HG02678 (cell line): ENCODE data around the gene TRABD2B.

Experiments
- ATAC-seq: cut with Tn5 transposase; IDR thresholded peaks from one replicate; pipeline ENCODE4 v1.9.1; 2021; ENCODE audit warnings: mild to moderate bottlenecking, moderate library complexity; ENCODE audit not compliant: unreplicated experiment

Gene TRABD2B

DNA sequence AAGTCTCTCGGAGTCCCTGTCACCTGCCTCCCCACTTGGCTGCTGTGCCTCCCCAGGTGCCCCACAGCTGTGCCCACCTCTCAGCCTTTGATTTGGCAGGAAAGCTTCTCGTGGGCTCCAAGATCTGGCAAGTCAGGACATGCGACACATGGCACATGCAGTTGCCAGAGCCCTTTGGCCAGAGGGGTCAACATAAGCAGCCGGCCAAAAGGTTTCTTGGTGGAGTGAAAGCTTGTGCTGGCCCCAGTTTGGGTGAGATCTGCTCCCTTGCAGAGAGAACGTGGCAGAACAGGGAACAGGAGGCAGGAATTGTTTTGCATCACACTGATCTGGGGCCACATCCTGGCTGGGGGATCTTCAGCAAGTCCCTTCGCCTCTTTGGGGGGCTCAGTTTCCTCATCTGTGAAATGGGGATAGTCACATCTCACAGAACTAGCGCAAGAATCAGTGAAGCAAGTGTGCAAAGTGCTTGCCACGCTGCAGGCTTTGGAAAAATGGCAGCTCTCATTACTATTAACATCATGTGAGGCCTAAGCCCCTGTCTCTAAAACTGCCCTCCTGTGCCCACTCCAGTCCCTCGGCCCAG, 232.6 kb downstream of the TRABD2B start:
- ATAC-seq = no peak

DNA sequence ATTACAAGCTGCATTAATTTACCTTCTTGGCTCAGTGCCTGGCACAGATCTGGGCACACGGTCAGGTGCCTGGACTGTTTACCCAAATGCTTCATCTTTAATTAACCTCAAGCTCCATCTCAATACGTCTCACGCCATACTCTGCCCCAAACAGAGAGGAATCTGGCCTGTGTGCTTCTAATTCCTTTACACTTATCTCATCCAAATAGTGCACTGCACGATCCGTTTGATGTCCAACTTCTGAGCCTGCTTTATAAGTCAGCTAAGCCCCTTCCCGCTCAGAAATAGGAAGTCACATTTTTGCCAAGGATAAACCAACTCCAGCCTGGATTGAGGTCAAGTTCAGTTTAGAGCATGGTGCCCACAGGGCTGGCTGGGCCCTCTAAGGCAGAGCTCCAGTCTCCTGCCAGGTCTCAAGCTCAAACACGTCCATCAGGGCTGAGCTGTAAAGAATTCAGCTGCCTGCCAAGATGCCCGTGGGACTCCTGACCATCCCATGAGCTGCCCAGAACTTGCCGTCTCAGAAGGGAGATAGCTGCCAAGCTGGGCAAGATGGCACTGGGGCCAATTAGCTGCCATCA, 233.5 kb downstream of the TRABD2B start:
- no peak for ATAC-seq

DNA sequence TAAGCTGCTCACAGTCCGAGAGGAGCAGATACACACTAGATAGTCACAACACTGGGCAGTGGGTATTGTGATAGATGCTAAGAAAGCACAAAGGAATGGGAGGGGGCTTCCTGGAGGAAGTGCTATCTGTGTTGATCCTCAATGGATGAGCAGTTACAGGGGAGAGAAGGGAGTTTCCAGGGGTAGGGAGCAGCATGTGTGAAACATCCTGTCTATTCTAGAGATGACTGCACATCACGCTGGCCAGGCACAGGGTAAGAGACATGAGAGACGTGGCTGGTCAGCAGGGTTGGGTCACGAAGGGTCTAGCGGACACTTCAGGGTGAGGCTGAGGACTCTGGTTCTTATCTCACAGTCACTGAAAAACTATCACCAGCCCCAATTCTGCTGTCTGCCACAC, 235.2 kb downstream of the TRABD2B start:
- no peak for ATAC-seq

DNA sequence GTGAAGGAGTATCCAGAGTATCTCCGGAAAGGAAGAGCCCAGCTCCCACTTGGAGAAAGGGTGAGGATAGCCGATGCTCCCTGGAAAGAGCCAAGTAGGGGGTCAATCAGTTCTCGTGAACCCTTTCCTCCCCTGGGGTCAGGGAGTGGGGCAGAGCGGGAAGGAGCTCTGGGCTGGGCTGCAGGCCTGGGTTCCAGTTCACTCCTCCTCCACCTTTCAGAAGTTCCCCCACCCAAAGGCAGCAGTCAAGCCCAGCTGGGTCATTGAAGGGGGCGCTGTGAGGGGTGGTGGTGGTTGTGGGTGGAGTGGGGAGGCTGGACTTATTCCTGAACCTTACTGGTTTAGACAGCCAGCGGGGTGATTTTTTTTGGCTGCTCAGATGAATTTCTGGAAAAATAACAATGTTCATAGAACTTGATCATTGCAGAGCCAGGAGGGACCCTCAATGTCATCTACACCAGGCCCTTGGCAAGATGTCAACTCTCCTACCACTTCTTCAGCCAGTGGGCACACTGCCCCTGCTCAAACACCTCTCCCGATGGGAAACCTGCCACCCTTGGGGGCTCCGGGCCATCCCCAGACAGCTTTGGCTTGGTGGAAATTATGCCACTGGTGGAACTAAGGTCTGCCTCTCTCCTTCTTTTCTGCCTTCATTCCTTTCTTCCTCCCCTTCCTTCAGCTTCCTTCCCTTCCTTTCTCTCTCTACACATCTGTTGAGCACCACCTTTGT, 235.8 kb downstream of the TRABD2B start:
- no peak for ATAC-seq

DNA sequence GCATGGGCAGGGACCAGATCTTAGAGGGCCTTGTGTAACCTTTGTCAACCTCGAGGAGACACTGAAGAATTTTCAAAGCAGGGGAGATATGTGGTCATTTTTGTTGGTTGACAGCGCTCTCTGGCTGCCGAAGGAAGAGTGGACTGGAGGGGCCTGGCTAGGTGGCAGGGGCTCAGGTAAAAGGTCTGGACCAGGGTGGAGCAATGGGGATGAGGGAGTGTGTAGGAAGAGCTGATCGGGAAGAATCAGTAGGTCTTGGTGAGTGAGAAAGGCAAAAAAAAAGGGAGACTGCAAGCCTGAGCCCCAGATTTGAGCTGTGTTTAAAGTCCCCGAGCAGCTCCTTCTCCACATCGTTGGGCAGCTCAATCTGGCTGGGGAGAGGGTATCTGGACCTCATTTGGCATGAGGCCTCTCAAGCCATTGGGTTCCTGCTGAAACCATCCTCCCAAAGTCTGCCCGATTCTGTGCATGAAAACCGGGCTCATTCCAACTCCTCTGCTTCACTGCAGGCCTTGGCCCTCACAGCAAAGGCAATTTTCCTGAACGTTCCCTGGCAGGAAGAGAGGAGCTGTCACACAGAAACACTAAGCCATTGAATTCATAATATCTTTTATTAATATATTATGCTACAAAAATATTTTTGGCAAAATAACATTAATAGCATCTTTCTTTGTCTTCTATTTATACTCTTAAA, 237.1 kb downstream of the TRABD2B start:
- no peak for ATAC-seq

DNA sequence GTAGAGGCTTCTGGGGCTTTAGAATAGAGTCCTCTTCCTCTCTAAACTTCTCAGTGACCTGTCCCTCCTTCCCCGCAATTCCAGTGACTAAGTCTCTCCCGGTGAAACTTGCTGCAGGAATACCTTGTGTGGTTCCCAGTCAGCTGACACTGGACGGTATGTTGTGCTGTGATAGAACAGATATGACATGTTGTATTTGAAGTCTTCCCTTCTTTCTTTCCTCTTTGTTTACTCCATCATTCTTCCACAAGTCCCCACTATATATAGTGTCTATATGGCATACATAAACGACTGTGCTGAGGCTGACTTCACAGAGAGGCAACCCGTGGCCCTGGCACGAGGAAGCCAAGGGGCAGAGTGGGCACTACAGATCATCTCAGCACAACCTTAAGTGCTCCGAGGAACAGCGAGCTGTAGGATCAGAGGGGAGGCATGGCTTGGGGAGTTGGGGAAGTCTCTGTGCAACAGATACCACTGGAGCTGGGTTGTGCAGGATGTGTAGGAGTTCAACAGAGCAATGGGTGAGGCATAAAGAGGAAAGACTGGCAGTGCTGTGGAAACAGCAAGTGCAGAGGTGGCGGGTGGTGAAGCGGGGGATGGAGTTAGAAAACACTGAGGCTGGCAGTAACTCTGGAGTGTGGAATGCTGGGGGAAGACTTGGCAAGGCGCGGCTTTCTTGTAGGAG, 237.8 kb downstream of the TRABD2B start:
- no peak for ATAC-seq

DNA sequence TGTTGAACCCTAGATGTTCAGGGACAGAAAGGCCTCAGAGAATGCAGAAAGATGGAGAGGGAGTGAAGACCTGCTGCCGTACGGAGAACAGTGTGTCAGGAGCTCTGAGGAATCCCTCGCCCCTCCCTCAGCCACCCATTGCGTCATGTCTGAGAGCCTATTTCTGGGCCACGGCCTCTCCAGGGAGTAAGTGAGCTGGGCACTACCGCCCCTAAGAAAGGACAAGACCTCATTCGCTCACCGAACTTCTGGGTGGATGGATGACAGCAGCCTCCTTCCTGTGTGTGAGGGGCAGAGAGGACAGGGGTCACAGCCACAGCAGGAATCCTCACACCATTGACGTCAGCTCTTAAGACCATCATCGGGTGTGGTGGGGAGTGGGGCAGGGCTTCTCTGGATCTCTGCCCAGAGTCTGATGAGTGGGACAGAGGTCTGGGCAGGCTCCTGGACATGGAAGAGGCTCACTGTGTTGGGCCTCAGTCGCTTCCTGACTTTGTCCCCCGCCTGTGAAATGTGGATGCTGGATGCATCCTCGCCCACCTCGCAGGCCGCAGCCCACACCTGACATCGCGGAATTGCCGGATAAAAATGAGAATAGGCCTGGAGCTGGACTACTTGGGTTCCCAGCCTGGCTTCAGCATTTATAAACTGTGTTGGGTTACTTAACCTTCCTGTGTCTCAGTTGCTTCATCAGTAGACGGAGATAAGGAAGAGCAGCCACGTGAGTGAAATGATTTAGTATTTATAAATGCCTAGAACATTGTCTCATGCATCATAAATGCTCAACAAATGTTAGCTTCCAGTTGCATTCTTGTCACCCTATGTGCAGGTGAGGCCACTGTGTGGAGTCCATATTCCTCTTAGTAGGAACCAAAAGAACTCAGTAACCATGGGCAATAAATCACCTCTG, 238.6 kb downstream of the TRABD2B start:
- ATAC-seq = no peak

DNA sequence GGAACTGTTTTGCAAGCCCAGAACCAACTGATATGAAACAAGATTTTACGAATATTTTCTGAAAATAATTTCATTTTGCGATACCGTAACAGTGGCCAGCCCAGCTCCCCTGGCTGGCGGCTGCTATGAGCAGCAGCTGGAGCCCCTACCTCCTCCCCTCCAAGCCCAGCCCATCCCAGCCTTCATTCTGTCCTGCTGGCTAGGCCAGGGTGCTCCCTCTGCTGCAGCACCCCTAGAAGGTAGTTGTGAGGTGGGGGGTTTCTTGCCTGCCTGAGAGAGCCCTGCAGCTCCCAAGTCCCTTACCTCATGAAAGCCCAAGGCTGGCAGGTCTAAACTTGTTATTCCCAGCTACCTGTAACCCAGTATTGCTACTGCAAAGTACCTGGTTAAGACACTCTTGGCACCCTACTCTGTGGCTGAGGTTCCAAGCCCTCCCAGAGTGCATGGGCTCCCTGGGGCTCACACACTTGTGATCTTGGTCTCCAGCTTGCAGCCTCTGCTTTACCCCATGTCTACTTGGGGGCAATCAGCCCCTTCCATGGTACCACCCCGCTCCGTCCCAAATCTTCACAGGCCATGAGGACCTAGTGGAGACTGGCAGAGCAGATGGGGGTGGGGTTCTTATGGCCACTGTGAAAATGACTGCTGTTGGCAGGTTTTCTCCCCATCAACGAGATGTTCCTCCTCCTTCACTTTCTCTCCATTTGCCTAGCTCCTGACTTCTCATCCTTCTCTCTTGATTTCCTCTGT, 239.8 kb downstream of the TRABD2B start:
- ATAC-seq = no peak

DNA sequence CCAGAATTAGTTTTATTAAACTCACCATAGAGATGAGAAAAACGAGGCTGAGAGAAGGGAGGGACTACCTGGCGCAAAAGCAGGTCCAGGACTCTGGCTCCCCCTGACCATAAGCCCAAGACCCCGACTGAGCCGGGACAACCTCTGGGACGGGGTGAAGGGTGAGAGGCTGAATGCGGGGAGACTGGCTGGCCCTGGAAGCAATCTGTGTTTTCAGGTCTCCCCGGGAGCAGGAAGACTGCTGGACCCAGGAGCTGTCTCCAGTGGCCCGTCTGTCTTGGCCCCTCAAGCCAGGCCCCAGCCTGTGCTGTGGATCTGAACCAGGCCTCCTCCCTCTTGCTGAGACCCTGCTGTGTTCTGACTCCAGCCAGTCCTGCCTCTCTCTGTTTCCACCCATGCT, 240.8 kb downstream of the TRABD2B start:
- no peak for ATAC-seq

DNA sequence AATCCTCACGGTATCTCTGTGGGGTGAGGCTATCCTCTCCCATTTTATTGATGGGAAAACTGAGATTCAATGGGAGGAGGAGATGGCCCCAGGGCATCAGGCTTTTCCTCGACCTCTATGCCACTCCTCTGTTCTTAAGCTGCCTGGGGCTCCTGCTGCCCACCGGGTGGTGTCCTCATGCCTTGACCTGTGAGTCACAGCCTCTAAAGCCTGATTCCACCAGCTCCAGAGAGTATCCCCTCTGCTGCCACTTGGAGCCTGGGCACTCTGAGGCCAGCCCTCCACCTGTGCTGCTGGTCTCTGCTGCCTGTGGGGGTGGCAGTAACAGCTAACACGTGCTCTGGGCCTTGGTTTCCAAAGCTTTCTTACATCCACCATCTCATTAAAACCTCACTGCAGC, 241.2 kb downstream of the TRABD2B start:
- ATAC-seq = no peak

DNA sequence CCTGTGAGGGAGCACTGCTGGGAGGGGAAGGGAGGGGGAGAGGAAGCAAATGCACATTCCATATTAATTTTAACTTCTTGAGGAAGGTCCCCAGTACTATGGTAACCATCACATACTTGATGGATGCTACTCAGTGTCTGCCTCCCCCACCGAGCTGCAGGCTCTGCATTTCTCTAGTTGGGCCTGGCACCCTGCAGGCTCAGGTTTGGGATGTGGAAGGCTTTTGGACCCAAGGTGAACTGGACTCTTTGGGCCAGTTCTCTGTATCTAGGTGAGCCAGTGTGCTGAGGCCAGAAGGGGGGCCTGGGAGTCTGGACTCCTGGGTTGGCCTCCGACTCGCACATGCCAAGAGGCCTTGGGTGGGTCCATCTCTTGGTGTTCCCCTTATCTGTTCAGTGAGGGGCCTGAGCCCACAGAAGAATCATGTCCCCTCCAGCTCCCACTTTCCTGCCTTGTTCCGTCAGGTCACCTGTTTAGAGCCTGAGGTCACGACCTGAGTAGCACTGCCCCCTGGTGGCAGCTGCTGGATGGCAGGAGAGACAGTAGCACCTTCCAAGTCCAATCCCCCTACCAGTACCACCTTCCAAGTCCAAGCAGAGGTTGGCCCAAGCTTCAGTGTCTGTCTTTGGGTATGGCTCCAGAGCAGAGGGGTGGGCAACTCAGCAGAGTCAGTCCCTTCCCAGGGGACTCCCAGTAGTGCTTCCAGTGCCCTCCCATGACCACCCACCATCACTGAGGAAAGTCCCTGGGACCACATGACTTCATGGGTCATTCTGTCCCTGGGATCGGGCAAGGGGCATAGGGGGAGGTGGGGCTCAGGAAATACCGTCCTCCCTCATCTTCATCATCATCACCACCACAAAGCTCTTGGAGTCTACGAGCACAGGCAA, 241.8 kb downstream of the TRABD2B start:
- peak; percentile 69 for ATAC-seq

DNA sequence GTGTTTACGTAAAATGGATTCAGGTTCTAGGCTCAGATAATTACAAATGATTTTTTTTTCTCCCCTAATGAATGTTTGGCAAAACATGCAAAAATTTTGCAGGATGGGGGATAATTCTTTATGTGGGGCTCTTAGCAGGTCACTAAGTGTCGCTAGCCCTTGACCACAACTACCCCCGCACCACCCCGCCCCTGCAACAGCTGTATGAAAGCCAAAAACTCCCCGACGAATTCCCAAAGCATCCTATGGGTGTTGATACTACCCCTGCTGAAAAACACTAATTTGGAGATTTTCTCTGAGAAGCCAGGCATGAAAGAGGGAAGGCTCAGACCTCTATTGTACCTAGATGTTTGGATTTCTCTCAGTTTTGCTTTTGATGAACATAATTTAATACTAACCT, 243.0 kb downstream of the TRABD2B start:
- ATAC-seq = no peak

DNA sequence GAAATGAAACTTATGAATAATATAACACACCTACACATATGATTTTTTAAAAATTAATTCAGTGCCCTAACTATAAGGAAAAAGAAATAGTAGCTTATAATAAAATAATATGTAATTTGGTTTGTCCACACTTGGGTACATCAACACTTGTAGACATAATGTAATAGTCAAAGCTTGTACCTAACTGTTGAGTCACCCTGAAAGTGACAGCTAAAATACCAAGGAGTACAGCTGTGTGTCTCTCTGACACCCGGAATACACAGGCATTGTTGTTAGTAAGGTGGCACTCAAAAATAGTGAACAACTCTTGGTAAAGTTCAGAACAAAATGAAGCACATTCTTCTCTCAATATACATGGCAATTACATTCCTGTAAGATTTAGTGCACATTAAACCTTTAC, 243.4 kb downstream of the TRABD2B start:
- no peak for ATAC-seq

DNA sequence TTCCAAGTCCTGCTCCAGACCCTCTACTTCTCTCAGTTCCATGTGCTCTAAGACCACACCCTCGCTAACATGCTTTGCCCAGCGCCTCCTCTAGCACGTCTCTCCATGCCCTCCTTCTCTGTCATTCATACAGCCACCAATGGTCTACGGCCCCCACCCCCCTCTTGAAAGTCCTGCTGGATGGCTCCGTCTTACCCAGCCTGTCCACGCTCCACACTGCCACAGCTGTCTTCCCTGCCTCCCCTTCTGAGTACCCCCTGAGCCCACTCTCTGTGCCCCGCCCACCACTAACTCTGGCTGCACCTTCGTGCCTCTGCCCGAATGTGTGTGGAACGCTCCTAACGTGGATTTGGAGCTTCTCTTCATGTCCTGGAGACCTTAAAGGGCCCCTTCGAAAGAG, 244.6 kb downstream of the TRABD2B start:
- ATAC-seq = no peak

DNA sequence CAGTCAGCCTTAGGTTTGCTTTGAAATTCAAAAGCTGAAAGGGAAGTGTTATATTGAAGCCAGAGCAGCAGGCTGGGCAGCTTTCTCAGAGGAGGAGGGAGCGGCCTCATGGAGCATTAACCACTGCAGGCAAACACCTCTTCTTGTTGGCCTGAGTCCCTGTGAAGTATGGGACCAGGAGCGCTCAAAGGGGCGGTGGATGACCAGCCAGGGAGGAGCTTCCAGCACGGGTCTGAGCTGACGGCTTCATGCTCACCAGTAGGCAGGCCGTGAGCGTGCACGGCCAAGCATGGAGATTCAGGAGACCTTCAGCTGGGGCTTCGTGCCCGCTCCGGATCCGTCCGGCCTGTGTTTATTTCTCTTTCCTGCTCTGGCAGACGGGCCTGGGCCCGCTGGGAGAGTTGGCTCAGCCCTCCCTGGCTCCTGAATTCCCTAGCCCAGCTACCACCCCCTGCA, 245.2 kb downstream of the TRABD2B start:
- ATAC-seq = no peak

DNA sequence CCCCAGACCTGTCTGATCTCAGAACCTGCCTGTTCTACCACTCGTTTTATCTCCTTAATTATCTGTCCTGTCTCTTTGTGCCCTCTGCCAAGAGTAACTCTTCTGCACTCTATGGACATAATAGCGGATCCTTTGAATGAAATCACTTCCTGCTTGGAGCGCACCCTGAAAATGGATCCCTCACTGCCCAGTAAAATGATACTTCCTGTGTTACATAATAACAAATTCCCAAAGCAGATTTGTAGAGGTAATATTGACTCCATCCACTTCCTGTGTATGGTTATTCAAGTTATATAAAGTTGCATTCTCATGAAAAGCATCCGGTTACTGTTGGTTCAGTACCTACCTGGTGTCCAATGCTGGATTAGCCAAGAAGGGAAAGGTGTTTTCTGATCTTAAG, 246.0 kb downstream of the TRABD2B start:
- no peak for ATAC-seq

DNA sequence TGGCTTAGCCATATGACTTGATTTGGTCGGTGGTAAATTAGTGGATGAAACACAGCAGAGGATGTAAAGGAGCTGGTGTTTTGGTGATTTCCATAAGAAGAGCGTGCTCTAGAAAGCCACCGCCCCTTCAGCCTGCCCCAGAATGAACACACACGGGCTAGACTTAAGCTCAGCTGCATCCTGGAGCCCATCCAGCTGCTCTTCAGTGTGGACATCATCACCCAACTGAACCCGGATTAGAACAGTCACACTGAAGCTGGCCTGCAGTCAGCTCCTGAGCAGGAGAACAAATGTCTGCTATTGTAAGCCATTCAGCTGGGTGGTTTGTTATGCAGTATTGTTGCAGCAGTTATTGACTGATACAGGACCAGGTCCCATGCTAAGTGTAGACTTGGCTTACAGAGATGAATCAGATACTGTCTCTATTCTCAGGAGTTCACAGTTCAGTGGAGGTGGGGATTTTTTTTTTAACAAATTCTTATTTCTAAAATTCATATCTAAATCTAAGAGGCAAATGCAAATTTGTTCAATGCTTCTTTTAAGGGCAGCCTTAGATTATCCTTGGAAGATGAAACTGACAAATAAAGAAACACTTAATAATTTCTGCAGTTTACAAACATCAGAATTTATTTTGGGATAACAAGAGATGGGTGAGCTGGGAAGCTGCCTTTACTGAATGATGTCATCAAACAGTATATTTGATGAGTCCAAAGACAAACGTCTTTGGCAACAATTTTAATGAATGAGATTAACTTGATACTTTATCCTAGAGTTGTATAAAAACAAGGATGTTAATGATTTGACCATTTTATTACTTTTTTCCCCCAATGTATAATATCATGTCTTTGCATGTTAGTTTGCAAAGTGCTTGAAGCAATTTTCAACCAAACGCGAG, 251.2 kb downstream of the TRABD2B start:
- ATAC-seq = no peak
